GM18861 (cell line): ENCODE measurements around the gene WDR33.
A peak's percentile ranks its signal among the peaks of the same experiment; 100 is the strongest.

Source experiments
- ATAC-seq: cut with Tn5 transposase; IDR thresholded peaks from one replicate; pipeline ENCODE4 v1.9.1; 2021; ENCODE audit not compliant: unreplicated experiment

WDR33 gene

DNA sequence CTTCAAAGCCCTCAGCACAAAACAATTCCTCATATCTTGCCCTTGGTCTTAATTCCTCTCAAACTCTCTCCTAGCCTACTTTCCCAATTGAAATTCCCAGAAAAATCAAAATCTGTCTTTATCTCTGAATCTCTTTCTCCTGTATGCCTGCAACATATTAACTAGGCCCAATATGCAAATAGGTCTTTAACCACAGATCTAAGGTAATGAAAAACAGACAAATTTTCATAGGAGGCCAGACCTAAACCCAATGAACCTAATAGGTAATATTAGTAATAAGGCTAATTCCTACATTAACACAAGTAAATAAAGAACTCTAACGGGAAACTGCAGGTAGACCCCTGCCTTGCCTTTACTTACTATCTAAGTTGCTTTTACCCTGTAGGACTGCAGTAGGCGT lies 41.4 kb downstream of the WDR33 start:
- no peak for ATAC-seq

DNA sequence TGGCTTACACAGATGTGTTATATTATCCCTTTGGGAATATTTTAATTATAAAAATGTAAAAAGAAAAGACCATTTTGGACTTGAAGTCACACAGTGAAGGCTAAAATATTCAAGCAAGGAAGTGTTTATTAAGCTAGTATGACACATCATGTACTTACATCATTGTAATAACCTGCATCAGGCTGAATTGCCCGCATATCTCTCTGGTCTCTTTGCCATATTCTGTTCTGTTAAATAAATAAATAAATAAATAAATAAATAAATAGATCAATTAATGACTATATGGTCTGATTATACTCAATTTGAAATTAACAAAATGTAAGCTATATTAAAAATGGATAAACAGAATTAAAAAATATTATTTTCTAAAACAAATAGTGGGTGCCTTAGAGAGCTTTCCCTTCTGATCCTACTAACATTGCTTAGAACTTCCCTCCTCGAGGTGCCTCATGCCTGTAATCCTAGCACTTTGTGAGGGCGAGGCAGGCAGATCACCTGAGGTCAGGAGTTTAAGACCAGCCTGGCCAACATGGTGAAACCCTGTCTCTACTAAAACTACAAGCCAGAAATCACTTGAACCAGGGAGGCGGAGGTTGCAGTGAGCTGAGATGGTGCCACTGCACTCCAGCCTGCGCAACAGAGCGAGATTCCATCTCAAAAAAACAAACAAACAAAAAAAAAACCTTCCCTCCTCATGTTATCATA lies 42.0 kb downstream of the WDR33 start:
- no peak for ATAC-seq

DNA sequence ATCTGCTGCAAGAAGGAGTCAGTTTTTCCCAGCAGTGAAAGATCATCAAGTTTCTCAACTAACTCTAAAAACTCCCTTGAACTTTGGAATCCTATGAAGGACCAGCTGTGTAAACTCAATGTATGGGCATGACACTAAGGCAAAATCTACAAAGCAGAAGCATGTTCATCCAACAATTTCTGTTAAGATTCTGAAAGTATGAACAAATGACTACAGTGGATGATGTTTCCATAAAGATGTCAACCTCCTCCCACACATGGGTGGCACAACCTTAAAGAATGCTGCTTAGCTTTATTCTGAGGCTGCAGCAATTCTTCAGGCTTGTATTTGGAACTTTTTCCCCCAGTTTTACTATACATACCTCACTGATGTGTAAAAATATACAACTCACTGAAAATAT lies 47.2 kb downstream of the WDR33 start:
- ATAC-seq: no peak

DNA sequence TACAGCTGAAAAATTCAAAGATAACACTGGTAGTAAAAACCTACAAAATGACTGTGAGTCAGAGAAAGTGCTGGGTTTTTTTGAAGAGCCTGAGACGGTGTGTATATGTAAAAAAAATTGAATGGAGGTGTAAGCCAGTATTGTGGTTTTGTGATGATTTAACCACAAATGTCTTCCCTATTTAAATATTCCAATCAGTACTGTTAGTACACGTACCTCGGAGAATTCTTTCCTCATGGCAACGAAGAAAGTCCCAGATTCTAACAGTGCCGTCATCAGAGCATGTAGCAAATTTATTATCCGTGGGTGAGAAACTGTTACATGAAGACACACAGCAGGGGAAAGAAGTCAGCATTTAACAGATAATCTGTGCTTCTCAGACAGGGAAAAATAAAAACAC lies 48.1 kb downstream of the WDR33 start:
- ATAC-seq: no peak

DNA sequence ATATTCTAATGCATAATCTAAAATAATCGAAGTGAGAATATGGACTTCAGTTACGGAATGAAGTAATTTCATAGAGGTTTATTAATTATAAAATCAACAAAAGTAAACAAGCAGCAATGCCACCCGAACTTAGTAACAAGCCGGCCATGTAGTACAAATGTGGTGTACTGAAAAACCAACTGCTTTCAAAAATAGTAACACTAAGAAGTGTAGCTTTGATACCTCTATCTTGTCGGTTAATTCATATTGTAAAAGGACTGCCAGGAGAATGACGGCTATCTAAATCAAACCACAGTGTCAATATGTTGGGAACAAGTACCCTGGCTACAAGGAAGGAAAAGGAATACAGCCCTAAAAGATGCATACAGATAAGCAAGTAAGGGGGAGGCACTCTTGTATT lies 48.5 kb downstream of the WDR33 start:
- ATAC-seq: no peak

DNA sequence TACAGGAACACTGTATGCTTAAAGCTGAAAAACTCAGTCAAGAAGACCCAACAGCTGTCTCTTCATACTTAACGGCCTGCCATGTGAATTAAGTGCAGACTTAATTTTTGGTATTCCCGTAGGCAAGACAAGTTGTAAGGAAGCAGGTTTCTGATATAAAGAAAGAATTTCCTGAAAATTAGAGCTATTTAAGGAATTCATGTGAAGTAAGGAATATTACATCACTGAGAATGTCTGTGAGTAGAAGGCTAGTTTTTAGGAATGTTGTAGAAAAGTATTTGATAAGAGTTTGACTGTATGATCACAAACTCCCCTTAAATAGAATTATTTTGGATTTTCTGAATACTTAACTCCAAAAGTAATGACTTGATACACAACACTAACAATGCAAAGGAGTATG lies 51.0 kb downstream of the WDR33 start:
- no peak for ATAC-seq

DNA sequence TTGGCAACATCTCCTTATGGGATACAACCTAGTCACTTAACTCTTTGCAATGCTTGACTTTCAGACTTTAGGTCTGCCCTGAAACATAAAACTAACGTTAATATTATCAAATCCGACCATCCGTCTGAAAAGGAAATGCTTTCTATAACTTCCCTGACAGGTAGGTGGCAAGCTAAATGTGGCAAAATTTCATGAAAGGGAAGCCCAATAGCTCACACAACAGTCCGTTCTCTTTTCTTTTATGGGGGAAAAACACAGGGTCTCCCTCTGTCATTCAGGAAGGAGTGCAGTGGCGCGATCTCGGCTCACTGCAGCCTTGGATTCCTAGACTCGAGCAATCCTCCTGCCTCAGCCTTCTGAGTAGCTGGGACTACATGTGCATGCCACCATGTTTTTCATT lies 56.8 kb downstream of the WDR33 start:
- no peak for ATAC-seq

DNA sequence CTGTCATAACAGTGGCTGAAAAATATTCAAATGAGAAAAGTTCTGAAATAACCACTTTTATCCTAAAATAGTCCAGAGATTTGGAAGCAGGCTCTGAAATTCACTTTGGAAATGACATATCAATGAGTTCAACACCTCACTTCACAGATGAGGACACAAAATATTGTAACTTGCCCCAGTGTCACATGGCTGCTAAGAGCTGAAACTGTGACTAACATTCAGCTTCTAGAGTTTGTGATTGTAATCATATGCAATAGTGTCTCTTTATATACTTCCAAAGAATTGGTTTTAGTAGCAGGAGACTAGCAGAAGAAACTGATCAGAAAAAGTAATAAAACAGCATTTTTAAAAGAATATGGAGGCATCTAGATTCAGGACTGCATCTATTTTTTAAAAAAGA lies 57.6 kb downstream of the WDR33 start:
- no peak for ATAC-seq

DNA sequence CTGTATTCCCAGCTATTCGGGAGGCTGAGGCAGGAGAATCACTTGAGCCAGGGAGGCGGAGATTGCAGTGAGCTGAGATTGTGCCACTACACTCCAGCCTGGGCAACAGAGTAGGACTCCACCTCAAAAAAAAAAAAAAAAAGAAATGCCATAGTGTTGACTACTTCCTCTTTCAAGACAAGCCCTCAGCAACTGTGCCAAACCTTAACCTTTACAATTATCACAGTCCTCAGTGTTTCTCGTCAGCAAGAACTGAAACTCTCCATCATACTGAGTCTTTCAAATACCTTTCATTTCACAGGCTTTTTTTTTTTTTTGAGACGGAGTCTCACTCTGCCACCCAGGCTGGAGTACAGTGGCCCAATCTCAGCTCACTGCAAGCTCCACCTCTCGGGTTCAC lies 61.4 kb downstream of the WDR33 start:
- peak; percentile 97 for ATAC-seq

DNA sequence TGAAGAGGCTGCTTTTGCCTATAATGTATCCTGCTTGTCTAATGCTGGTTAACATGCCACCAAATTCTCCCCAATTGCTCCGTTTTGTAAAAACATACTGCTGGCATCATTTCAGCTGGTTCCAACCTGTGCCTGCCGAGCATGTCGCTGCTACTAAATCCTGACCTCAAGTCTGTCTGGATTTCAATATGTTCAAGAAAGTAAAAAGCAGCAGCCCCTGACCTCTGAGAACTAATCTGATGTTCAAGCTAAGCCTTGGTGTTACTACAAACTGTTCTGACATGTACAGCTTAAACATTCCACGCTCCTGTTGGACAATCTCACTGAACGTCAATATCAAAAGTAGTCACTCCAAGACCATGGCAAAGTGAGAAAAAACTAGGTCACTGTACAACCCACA lies 63.4 kb downstream of the WDR33 start:
- ATAC-seq: no peak

DNA sequence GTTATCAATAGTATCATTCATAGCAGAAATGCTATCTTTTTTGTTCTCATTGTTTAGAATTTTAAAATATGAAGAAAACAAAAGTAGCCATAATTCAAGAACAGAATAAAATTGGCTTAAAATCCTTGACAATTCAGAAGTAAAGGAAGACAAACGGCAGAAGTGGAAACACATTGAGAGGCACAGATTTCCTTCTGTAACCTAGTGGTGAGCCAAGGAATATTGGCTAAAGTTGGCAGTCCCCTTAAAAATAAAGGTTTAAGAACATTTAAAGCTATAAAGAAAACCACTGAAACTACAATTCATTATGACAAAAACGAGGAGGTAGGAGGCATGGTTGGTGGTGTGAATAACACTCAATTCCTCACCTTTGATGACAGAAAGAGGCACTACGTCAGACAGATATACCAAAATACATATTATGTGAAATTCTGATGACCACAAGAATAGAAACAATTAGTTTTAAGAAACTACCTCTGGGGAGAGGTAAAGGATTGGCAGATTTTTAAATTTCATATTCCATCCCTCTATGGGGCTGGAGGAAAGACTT lies 67.4 kb downstream of the WDR33 start:
- ATAC-seq: no peak

DNA sequence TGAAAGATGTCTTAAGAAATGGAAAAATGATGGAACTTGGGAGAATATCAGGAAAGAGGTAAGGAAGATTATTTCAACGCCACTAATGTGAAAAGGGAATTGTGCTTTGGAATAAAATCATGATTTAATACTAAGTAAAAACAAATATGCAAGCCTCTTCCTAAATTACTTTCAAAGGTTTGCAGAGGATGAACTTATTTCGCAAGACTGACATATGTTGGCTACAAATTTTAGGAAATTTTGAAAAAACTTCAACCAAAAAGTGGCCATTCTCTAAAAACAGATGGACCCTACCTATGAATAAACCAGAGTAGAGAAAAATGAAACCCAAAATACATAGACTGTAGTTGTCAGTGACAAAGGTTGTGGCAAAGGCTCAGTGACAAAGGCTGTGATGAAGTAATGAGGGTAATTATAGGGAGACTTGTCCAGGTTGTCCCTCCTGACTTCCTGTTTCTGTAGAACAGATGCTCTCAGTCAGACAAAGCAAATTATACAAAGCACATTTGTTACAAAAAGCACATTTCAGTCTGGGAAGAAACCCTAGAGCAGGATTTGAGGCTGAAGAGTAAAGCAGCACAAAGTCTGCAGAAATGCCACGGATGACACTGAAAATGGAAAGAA lies 70.2 kb downstream of the WDR33 start:
- no peak for ATAC-seq

DNA sequence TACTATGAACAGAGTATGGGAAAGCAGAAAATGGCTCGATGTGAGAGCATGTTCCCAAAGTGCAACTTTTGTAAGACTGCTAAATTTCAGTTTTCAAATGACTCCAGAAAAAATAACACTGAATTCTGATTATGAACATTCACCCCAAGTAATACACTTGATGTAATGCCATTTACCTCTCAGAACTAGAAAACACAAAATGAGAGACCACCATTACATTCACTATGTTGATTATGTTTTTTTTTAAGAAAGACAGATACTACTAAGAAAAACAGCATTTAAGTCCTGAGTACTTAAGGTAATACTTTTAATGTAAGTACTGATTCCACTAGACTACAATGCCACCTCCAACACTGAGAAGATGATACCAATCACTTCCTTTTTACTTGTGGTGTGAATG lies 71.2 kb downstream of the WDR33 start:
- no peak for ATAC-seq

DNA sequence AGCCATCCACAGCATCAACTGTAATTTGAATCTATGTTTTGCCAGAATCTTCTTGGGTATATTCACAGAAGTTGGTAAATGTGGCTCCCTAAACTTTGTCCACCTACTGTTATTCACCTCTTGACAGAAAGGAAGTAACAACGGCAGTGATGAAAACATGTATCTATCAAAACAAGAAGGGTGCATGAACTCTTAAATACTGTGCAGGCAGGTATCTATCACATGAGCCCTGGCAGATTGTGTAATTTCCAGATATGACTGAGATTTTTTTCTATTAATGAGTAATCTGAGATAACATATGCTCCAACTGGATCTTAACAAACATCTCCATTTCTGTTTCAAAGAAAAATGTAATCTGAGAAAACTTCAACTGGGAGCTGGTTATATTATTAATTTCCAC lies 73.1 kb downstream of the WDR33 start:
- ATAC-seq: peak; percentile 32

DNA sequence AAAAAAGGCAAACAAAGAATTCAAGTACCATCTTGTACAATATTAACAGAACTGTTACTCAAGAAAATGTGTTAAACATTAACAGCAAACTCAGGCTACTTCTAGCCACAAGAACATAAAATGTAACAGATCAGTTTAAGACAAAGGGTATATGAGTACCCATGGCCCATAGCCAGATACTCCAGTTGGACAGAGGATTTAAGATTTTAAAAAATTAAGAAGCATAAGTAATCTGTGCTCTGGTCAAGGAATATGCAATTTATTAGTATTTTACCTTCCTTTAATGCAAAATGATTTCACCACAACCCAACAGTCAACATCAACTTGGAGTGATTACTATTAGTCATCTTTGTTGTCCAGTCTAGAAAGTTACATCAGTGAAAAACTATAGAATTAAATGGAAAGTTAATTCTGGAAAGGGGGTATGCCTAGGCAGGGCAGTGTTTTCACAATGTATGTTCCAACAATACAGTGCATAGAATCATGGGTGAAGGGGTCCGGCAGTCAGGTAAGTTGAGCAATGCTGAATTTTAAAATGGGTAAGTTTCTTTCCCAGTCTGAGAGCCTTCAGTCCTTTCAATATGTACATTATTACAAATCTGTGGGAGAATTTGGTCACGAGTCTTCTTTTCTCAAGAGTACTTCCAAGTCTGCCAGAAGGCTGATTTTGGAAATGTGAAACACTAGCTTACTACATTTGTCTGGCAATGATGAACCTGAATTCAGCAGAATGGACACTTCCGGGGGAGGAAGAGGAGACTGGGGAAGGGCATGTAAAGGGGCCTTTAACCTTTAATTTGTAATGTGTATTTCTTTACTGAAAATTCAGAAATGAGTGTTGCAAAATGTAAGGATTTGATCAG lies 75.2 kb downstream of the WDR33 start:
- peak; percentile 69 for ATAC-seq

DNA sequence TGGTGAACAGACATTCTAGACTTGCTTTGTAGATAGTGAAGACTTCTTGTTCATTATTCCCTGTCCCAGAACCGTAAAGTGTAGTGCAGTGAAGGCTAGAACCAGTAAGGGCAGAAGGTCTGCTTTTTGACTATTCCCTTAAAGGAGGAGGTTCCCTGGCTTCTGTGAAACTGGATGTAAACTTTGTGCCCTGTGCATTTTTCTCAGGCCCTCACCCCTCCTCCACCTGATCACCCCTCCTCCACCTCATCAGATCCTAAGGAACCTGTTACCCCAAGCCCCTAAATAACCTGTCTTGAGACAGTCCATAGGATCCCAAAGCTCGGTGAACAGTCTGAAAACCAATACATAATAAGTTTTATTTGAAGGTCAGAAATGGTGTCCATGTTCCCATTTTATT lies 75.9 kb downstream of the WDR33 start:
- ATAC-seq: no peak

DNA sequence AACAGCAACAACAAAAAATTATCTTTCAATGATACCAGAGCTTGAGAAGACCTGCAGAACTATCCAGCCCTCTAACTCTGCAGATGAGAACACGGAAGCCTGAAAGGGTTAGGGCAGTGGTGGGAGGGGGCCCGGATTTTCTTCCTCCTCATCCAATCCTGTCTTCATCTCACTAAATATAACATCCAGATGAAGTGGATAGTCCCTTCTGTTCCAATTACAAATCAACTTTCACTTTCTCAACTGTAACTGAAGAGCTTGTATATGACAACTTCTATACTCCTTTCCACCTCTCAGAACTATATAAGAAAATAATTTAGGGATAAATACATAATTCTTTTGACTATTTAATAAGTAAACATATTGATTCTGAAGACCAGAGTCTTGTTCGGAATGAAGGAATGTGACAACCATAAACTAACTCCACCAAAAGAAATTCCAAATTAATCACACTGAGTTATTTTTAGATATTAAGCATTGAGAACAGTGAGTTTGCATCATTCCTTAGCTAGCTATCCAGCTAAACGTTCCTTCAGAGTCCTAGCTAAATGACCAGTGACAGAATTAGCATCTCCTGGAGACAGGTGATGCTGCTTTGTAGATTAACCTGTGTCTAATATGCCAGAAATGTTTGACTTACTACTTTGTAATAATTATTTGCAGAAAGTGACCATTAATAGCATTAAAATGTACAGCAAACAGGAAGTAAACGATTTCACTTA lies 77.0 kb downstream of the WDR33 start:
- ATAC-seq: no peak

DNA sequence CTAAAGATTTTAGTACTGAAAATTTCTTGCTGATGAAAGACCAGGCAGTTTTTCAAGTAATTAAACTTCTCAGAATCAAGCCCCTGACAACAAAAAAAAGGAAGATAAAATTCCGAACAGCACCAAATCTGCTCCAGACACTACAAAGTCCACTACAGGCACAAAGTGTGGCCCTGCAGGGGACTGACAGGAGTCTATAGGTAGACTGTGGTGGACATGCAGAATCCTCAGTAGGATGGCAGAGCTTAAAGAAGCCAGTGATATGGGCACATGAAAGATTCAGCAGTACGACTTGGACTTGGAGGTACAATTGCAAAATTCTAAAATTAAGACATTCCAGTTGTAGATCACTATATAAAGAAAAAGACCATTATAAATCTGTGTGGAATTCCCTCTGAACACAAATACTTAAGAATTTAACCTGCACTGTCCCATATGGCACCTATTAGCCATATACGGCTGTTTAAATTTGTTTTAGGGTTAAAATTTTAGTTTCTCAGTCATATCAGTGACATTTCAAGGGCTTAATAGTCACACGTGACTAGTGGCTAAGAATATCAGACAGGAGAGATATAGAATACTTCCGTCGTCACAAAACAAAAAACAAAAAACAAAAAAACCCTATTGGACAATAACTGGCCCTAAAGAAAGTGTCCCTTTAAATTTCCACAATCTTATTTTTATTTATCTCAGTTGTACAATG lies 77.7 kb downstream of the WDR33 start:
- ATAC-seq: no peak

DNA sequence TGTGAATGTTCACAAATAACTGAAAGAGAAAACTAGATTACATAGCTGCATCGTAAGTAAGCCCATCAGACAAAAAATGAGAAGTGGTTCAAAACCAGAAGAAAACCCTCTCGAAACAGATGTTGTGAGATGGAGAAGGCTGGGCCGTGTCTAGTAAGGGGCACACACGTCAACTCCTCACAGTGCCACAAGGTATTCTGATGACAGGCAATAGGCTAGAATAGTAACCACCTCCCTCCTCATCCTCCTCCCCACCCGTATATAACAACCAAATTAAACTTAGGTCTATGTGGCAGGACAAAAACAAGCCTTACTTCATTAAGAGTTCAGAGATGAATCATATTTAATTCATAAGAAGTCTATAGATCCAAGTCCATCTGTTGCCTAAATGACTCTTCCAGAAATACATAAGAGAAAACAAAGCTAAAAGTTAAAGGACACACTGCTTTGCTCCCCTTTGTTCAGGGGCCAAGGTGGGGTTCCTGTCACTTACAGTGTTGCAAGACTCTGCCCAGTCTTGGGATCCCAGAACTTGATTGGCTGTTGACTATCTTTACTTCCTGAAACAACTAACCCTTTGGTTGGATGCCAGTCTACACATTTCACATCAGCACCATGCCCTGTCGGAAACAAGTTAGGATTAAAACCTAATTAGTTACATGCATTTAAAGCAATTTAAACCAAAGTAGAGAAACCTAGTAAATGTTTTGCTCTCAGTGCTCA lies 84.7 kb downstream of the WDR33 start:
- ATAC-seq: no peak

DNA sequence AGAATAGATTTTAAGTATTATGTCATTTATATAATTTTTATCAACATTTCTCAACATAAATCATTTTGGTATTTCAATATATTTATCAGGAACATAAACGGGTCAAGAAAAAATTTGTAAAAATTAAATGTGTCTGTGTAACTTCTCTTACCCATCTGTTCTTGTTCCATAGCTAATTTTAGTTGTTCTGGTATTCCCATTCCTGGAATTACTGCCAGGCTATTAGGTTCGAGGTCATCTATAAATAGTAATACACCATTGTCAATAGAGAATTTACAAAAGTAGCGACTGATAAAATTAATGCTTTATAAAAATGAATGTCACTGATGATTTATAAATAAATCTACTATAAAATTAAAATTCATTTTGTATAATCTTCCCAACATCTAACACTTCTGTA lies 88.2 kb downstream of the WDR33 start:
- ATAC-seq: no peak
